Progenitor cell of endocrine pancreas (in vitro differentiated cells): ENCODE measurements around the gene MROH9. TPM values are rescaled to one million over a fixed set of nuclear protein-coding genes. Genes with fewer than 3 reads are reported as not detected.

Source experiments
- DNase-seq: peaks from one replicate; pipeline ENCODE4 v3.0.0; 2021; ENCODE audit warnings: low spot score; ENCODE audit not compliant: unreplicated experiment
- H3K27ac Mint-ChIP-seq: 2 replicates; pipeline ENCODE4 v1.8.0; 2021; ENCODE audit warnings: mild to moderate bottlenecking, moderate library complexity, mixed read lengths
- H3K27me3 Mint-ChIP-seq: 2 replicates; pipeline ENCODE4 v1.8.0; 2021; ENCODE audit warnings: mixed read lengths
- H3K36me3 Mint-ChIP-seq: 2 replicates; pipeline ENCODE4 v1.8.0; 2022; ENCODE audit warnings: mixed read lengths; ENCODE audit not compliant: insufficient read depth
- H3K4me1 Mint-ChIP-seq: 2 replicates; pipeline ENCODE4 v1.8.0; 2021; ENCODE audit warnings: low read depth, mixed read lengths
- H3K4me3 Mint-ChIP-seq: 2 replicates; pipeline ENCODE4 v1.8.0; 2021; ENCODE audit warnings: low read depth, mild to moderate bottlenecking, moderate library complexity, mixed read lengths
- H3K9me3 Mint-ChIP-seq: 2 replicates; pipeline ENCODE4 v1.8.0; 2021; ENCODE audit warnings: low read depth, mixed read lengths
- total RNA-seq: library from RNA; stranded (reverse); gene quantifications from 2 replicates; pipeline ENCODE4 v1.2.1, GENCODE V29; 2021
- TF ChIP-seq, protein P1 (sequence below): fragments of 200-600 bp; sonication (generic); IDR thresholded peaks from one replicate; pipeline ENCODE4 v1.5.0; 2021; ENCODE audit warnings: antibody characterized with exemption, mild to moderate bottlenecking; ENCODE audit not compliant: unreplicated experiment

Gene MROH9
- total RNA-seq, 1 donor from 2014 or later = not detected

DNA sequence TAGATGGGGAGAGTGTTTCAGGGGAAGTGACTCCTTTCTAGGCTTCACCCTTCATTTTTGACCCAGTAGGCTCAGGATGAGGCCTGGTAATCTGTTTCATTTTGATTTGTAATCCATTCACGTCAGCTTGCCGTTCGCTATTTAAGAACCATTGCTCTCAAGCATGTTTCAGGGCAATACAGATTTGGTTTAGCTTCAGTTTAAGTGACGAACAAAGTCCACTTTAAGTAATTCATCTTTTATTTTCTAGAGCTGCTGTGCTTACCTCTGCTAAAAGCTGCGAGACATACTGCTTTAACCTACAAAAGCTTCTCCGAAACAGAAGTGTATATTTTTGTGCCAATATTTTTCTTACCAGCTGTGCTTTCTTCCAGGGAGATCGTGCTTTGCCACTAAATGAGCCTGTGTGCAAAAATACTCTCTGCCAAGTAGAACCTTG lies 146.4 kb downstream of the MROH9 start:
- Mint-ChIP-seq H3K27me3 (no peaks in the 10 kb centered on the region), H3K9me3 (no peaks in the 10 kb centered on the region)

DNA sequence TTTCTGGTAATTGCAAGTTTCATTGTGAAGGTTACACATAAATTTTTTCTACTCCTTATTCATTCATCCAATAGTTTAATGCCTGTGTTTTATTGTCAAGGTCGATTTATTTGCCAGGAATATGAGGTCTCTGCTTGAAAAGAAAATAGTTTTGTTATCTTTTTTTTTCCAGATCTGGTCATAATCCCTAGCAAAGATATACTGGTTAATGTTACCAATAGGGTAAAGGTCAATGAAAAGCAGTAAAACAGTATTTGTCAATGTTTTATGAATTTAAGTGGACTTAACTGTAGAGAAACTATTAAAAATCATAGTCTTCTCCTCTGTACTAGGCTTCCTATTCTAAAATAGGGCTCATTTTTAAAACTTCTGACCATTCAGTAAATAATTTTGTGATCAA lies 147.3 kb downstream of the MROH9 start:
- H3K9me3 Mint-ChIP-seq = peaks cover 3% of the 10 kb centered on the region
- H3K27ac Mint-ChIP-seq = no peak overlapping the region
- H3K4me3 Mint-ChIP-seq = no peak overlapping the region
- no peaks in the 10 kb centered on the region for H3K36me3 Mint-ChIP-seq
- peaks cover 8% of the 10 kb centered on the region for H3K4me1 Mint-ChIP-seq
- no peak for DNase-seq
- TF ChIP-seq, protein P1, sequence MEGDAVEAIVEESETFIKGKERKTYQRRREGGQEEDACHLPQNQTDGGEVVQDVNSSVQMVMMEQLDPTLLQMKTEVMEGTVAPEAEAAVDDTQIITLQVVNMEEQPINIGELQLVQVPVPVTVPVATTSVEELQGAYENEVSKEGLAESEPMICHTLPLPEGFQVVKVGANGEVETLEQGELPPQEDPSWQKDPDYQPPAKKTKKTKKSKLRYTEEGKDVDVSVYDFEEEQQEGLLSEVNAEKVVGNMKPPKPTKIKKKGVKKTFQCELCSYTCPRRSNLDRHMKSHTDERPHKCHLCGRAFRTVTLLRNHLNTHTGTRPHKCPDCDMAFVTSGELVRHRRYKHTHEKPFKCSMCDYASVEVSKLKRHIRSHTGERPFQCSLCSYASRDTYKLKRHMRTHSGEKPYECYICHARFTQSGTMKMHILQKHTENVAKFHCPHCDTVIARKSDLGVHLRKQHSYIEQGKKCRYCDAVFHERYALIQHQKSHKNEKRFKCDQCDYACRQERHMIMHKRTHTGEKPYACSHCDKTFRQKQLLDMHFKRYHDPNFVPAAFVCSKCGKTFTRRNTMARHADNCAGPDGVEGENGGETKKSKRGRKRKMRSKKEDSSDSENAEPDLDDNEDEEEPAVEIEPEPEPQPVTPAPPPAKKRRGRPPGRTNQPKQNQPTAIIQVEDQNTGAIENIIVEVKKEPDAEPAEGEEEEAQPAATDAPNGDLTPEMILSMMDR = no peak
- no peaks in the 10 kb centered on the region for H3K27me3 Mint-ChIP-seq

More for the DNA sequence above, 146.4 kb downstream of the MROH9 start:
- Mint-ChIP-seq H3K36me3 (no peaks in the 10 kb centered on the region), H3K27ac (peak overlapping the region; percentile 1), H3K4me1 (peaks cover 8% of the 10 kb centered on the region), H3K4me3 (no peak overlapping the region)
- TF ChIP-seq, protein P1 = no peak
- no peak for DNase-seq

DNA sequence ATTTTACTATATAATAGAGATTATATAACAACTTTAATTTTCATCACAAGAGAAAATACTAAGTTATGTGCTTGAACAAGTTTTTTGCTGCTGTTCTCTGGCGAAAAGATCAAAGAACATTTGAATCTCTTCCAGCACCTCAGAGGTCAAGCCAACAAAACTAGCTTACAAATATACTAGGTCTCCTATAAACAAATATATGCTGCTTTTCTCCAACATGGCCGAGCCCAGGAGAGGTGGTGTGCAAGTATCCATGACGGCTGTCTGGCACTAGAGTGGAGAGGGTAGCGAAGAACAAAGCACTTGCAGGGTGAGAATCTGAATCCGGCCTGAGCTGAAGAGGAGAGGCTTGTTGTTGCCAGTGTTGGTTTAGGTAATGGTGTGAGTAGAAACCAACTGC lies 147.9 kb downstream of the MROH9 start:
- DNase-seq = no peak
- H3K4me1 Mint-ChIP-seq = peaks cover 8% of the 10 kb centered on the region

DNA sequence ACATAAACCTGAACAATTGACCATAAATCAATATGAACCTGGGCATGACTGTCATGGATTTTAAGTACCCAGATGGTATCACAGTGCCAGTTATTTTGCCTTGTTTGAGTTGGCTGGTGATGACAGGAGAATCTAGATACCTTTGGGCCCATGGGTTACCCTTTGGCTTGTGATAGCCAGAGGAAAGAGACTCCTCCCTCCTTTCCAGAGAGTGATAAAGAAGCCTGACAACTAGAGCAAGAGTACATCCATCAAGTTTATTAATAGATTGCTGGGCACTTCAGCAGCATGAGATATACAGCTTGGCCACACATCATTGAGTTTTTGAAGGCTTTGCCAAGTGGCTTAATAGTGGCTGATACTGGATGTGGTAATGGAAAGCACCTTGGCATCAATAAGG lies 148.8 kb downstream of the MROH9 start:
- H3K4me3 Mint-ChIP-seq = no peak overlapping the region
- H3K9me3 Mint-ChIP-seq = peaks cover 3% of the 10 kb centered on the region

More for the DNA sequence above, 147.9 kb downstream of the MROH9 start:
- Mint-ChIP-seq H3K27me3 (no peaks in the 10 kb centered on the region), H3K36me3 (no peaks in the 10 kb centered on the region), H3K27ac (peak overlapping the region; percentile 1), H3K4me3 (no peak overlapping the region), H3K9me3 (peaks cover 3% of the 10 kb centered on the region)
- TF ChIP-seq, protein P1 = no peak

DNA sequence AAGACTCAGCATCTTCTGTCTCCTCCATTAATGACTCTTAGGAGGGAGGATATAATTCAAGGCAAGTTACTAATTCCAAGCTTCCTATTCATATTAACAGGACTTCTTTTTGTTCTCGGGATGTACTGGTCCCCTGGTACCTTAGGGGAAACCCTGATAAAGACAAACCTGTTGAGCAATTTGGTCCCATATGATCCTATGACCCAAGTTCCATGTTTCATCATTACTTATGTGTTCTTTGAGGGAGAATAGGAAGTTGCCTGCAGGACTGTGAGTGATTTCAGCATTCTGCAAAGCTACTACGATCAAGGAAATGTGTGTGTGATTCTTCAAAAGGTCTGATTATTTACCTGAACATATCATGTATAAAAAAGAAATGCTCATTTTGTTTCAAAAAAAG lies 149.5 kb downstream of the MROH9 start:
- Mint-ChIP-seq H3K9me3 (peaks cover 3% of the 10 kb centered on the region), H3K4me3 (no peak overlapping the region), H3K27me3 (no peaks in the 10 kb centered on the region), H3K4me1 (peaks cover 14% of the 10 kb centered on the region), H3K36me3 (no peaks in the 10 kb centered on the region), H3K27ac (no peak overlapping the region)
- TF ChIP-seq, protein P1 = no peak
- DNase-seq = no peak

More for the DNA sequence above, 148.8 kb downstream of the MROH9 start:
- no peak for DNase-seq
- H3K36me3 Mint-ChIP-seq = no peaks in the 10 kb centered on the region
- no peaks in the 10 kb centered on the region for H3K27me3 Mint-ChIP-seq
- H3K4me1 Mint-ChIP-seq = peaks cover 9% of the 10 kb centered on the region
- H3K27ac Mint-ChIP-seq = no peak overlapping the region
- TF ChIP-seq, protein P1 = no peak
